ENCODE data around the gene ULK1. TPM values are rescaled to one million over a fixed set of nuclear protein-coding genes. Genes with fewer than 3 reads are reported as not detected.

Gene ULK1
- total RNA-seq, 1 experiment from 2014 or later = 21.7 TPM

DNA sequence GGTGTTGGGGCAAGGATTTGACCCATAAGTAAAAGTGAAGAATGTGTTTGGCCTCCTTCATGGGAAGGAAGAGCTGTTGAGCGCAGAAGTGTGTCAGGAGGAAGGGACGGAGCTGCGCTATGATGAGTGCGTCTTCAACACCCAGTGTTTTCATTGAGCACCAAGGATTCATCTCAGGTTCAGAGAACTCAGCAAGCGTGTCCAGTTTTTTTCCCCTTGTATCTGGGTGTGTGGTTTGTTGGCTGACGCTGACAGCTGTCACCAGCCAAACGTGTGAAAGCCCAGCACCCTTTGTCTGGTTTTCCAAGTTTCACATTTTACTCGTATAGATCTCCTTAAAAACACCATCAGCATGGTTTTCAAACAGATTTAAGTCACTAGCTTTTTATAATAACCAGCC is 67.6 kb downstream of the ULK1 start:
- TF ChIP-seq, protein P1, sequence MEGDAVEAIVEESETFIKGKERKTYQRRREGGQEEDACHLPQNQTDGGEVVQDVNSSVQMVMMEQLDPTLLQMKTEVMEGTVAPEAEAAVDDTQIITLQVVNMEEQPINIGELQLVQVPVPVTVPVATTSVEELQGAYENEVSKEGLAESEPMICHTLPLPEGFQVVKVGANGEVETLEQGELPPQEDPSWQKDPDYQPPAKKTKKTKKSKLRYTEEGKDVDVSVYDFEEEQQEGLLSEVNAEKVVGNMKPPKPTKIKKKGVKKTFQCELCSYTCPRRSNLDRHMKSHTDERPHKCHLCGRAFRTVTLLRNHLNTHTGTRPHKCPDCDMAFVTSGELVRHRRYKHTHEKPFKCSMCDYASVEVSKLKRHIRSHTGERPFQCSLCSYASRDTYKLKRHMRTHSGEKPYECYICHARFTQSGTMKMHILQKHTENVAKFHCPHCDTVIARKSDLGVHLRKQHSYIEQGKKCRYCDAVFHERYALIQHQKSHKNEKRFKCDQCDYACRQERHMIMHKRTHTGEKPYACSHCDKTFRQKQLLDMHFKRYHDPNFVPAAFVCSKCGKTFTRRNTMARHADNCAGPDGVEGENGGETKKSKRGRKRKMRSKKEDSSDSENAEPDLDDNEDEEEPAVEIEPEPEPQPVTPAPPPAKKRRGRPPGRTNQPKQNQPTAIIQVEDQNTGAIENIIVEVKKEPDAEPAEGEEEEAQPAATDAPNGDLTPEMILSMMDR (IDR thresholded peaks at IDR 0.05; ENCODE audit: unreplicated experiment) = no peak
- ChIA-PET CTCF (interaction anchor here (0.5 to 0.6 kb wide), 2 partner anchors 9 to 267 kb away, joined by 3 read pairs; no protein-coding TSS in a partner anchor), POLR2A (interaction anchor here (1.1 kb wide), 1 partner anchor 13 kb away, joined by 3 read pairs; the partner anchor contains the start of gene EP400)
- Mint-ChIP-seq H3K27me3 (ENCODE audit: insufficient read depth, unreplicated experiment) (no peaks in the 10 kb centered on the region), H3K36me3 (ENCODE audit: insufficient read depth, unreplicated experiment) (peaks cover 32% of the 10 kb centered on the region), H3K9me3 (ENCODE audit: unreplicated experiment) (no peaks in the 10 kb centered on the region), H3K4me3 (ENCODE audit: unreplicated experiment) (no peak overlapping the region), H3K4me1 (ENCODE audit: insufficient read depth, unreplicated experiment) (peaks cover 38% of the 10 kb centered on the region), H3K27ac (ENCODE audit: low read depth, unreplicated experiment) (no peak overlapping the region)
- BruUV-seq (replicated peaks) = no TSS peak
- DNase-seq (ENCODE audit: unreplicated experiment) = no peak
- intact Hi-C loops (cut with micrococcal nuclease) = no loop called here

DNA sequence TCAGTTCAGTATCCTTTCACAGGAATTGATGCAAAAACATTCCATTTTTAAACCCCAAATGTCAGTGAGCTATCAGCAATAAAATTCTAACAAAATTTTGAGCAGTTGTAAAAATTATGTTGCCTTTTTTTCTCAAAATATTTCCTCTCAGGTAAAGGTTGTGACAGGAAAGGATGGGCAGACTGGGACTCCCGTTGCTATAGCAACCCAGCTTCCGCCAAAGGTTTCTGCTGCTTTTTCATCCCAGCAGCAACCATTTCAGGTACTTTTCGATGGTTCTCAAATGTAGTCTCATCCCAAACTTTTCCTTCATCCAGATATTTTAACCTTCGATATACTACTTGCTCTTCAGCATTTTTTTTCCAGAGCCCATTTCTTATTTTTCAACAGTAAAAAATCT is 69.0 kb downstream of the ULK1 start:
- Mint-ChIP-seq H3K36me3 (ENCODE audit: insufficient read depth, unreplicated experiment) (peaks cover 32% of the 10 kb centered on the region), H3K4me1 (ENCODE audit: insufficient read depth, unreplicated experiment) (peaks cover 30% of the 10 kb centered on the region), H3K9me3 (ENCODE audit: unreplicated experiment) (no peaks in the 10 kb centered on the region), H3K27me3 (ENCODE audit: insufficient read depth, unreplicated experiment) (no peaks in the 10 kb centered on the region), H3K27ac (ENCODE audit: low read depth, unreplicated experiment) (no peak overlapping the region), H3K4me3 (ENCODE audit: unreplicated experiment) (no peak overlapping the region)
- TF ChIP-seq, protein P1 (IDR thresholded peaks at IDR 0.05; ENCODE audit: unreplicated experiment) = no peak
- no peak for DNase-seq (ENCODE audit: unreplicated experiment)
- POLR2A ChIA-PET = no interaction called here
- intact Hi-C loops (cut with micrococcal nuclease) = no loop called here
- no TSS peak for BruUV-seq (replicated peaks)
- CTCF ChIA-PET = interaction anchor here (0.6 kb wide), 1 partner anchor 11 kb away, joined by 3 read pairs; no protein-coding TSS in a partner anchor

DNA sequence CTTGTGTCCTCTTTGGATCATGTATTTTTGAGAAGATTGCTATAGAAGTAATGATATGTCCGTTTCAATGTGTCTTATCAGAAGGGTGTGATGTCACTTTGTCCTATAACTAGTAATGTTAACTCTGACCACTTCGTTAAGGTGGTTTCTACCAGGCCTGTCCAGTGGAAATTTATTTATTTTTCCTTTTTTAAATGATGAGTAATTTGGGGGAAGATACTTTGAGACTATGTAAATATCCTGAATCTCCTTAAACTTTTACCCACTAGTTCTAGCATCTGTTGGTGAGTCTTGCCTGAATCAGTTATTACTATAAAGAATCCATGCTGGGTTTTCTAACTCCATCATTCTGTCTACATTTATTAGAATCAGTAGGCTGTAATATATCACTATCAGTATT is 70.7 kb downstream of the ULK1 start:
- intact Hi-C loops (cut with micrococcal nuclease) = no loop called here
- no peak for DNase-seq (ENCODE audit: unreplicated experiment)
- no TSS peak for BruUV-seq (replicated peaks)
- Mint-ChIP-seq H3K27me3 (ENCODE audit: insufficient read depth, unreplicated experiment) (no peaks in the 10 kb centered on the region), H3K4me1 (ENCODE audit: insufficient read depth, unreplicated experiment) (peaks cover 21% of the 10 kb centered on the region), H3K4me3 (ENCODE audit: unreplicated experiment) (no peak overlapping the region), H3K36me3 (ENCODE audit: insufficient read depth, unreplicated experiment) (peaks cover 33% of the 10 kb centered on the region), H3K27ac (ENCODE audit: low read depth, unreplicated experiment) (no peak overlapping the region), H3K9me3 (ENCODE audit: unreplicated experiment) (no peaks in the 10 kb centered on the region)
- ChIA-PET POLR2A (interaction anchor here (1.0 kb wide), 1 partner anchor 12 kb away, joined by 3 read pairs; no protein-coding TSS in a partner anchor), CTCF (no interaction called here)
- TF ChIP-seq, protein P1 (IDR thresholded peaks at IDR 0.05; ENCODE audit: unreplicated experiment) = no peak

DNA sequence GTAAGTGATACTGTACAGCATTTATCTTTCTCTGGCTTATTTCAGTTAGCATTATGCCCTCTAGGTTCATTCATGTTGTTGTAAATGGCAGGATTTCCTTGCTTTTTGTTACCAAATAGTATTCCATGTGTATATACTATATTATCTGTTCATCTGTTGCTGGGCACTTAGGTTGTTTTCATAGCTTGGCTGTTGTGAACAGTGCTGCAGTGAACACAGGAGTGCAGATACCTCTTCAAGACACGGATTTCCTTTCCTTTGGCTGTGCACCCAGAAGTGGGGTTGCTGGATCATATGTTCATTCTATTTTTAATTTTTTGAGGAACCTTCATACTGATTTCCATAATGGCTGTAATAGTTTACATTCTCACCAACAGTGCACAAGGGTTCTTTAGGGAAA is 76.8 kb downstream of the ULK1 start:
- Mint-ChIP-seq H3K27me3 (ENCODE audit: insufficient read depth, unreplicated experiment) (no peaks in the 10 kb centered on the region), H3K36me3 (ENCODE audit: insufficient read depth, unreplicated experiment) (peaks cover 29% of the 10 kb centered on the region), H3K9me3 (ENCODE audit: unreplicated experiment) (no peaks in the 10 kb centered on the region), H3K4me1 (ENCODE audit: insufficient read depth, unreplicated experiment) (no peaks in the 10 kb centered on the region), H3K27ac (ENCODE audit: low read depth, unreplicated experiment) (no peak overlapping the region), H3K4me3 (ENCODE audit: unreplicated experiment) (no peak overlapping the region)
- intact Hi-C loops (cut with micrococcal nuclease) = no loop called here
- BruUV-seq (replicated peaks) = no TSS peak
- ChIA-PET CTCF (interaction anchor here (0.6 kb wide), 1 partner anchor 144 kb away, joined by 3 read pairs; no protein-coding TSS in a partner anchor), POLR2A (no interaction called here)
- no peak for DNase-seq (ENCODE audit: unreplicated experiment)
- TF ChIP-seq, protein P1 (IDR thresholded peaks at IDR 0.05; ENCODE audit: unreplicated experiment) = no peak

Other genes starting within 250 kb of the ULK1 start
- gene SFSWAP, start 183.5 kb upstream of the ULK1 start, total RNA-seq (2022) = 68.2 and 68.8 TPM in 2 replicates
- gene MMP17, start 66.2 kb upstream of the ULK1 start, total RNA-seq (2022) = 4.3 and 5.4 TPM in 2 replicates
- gene PUS1, start 34.7 kb downstream of the ULK1 start, total RNA-seq (2022) = 44.1 and 72.3 TPM in 2 replicates
- gene EP400, start 55.3 kb downstream of the ULK1 start, total RNA-seq (2022) = 52.4 and 54.8 TPM in 2 replicates
- 18.3 and 24.0 TPM in 2 replicates for gene DDX51, start 249.7 kb downstream of the ULK1 start, total RNA-seq (2022)
- gene NOC4L, start 249.8 kb downstream of the ULK1 start, total RNA-seq (2022) = 24.2 and 32.0 TPM in 2 replicates

Measured in MCF 10A (cell line).